Skeletal muscle cell (primary cell): ENCODE data around the gene JCHAIN.
"Not testable (repeated sequence)": the region's sequence is repeated elsewhere in the genome, so short reads cannot be mapped to it uniquely, and the experiment has no call there.

ENCODE experiments used
- DNase-seq: peaks from one replicate; pipeline ENCODE4 v3.0.0-alpha.2; 2010; ENCODE audit warnings: low read depth
- H3K4me3 ChIP-seq: 2 replicates; pipeline ENCODE4 v1.5.1; 2011; ENCODE audit warnings: low read depth, mild to moderate bottlenecking, control low read depth, low read length, moderate library complexity

The JCHAIN gene

GRCh38 chr4:70666369-70666768 is at the start of gene JCHAIN:
Gene JCHAIN (minus strand): TSS chr4:70666508. CDS start chr4:70666490, 18 bp downstream.
- H3K4me3 ChIP-seq, result no peak within 1 kb of the TSS
- no peak for DNase-seq

- no peak for DNase-seq
- H3K4me3 ChIP-seq, result no peak overlapping the region
Measured at GRCh38 chr4:70715097-70715496, 48.8 kb upstream of the JCHAIN start.

- H3K4me3 ChIP-seq, result no peak overlapping the region
- no peak for DNase-seq
Measured at GRCh38 chr4:70714079-70714887, 48.0 kb upstream of the JCHAIN start.

- DNase-seq, result no peak
- no peak overlapping the region for H3K4me3 ChIP-seq
Measured at GRCh38 chr4:70713453-70714078, 47.3 kb upstream of the JCHAIN start.

GRCh38 chr4:70712604-70713452 is 46.5 kb upstream of the JCHAIN start:
- DNase-seq, result no peak
- H3K4me3 ChIP-seq, result no peak overlapping the region

- no peak for DNase-seq
- H3K4me3 ChIP-seq, result no peak overlapping the region
Measured at GRCh38 chr4:70712150-70712549, 45.8 kb upstream of the JCHAIN start.

- no peak overlapping the region for H3K4me3 ChIP-seq
- no peak for DNase-seq
Measured at GRCh38 chr4:70711599-70711998, 45.3 kb upstream of the JCHAIN start.

GRCh38 chr4:70709611-70710205 is 43.4 kb upstream of the JCHAIN start:
- no peak overlapping the region for H3K4me3 ChIP-seq
- no peak for DNase-seq

GRCh38 chr4:70706516-70706915 is 40.2 kb upstream of the JCHAIN start:
- H3K4me3 ChIP-seq, result peak overlapping the region; percentile 71
- DNase-seq, result no peak

GRCh38 chr4:70706044-70706461 is 39.7 kb upstream of the JCHAIN start:
- DNase-seq, result no peak
- peak overlapping the region; percentile 71 for H3K4me3 ChIP-seq

- peak overlapping the region; percentile 71 for H3K4me3 ChIP-seq
- DNase-seq, result no peak
Measured at GRCh38 chr4:70705183-70706043, 39.1 kb upstream of the JCHAIN start.

GRCh38 chr4:70704931-70705182 is 38.5 kb upstream of the JCHAIN start:
- DNase-seq, result no peak

GRCh38 chr4:70704215-70704930 is 38.1 kb upstream of the JCHAIN start:
- DNase-seq, result no peak
- H3K4me3 ChIP-seq, result peak overlapping the region; percentile 71

More at GRCh38 chr4:70704931-70705182, 38.5 kb upstream of the JCHAIN start:
- peak overlapping the region; percentile 71 for H3K4me3 ChIP-seq

GRCh38 chr4:70703619-70704214 is 37.4 kb upstream of the JCHAIN start:
- DNase-seq, result no peak
- H3K4me3 ChIP-seq, result peak overlapping the region; percentile 71

GRCh38 chr4:70702592-70702991 is 36.3 kb upstream of the JCHAIN start:
- H3K4me3 ChIP-seq, DNase-seq: not testable (repeated sequence)

GRCh38 chr4:70701271-70701670 is 35.0 kb upstream of the JCHAIN start:
- H3K4me3 ChIP-seq, result no peak overlapping the region
- no peak for DNase-seq

- no peak overlapping the region for H3K4me3 ChIP-seq
Measured at GRCh38 chr4:70700712-70701111, 34.4 kb upstream of the JCHAIN start.

GRCh38 chr4:70698435-70698834 is 32.1 kb upstream of the JCHAIN start:
- DNase-seq, H3K4me3 ChIP-seq: not testable (repeated sequence)

More at GRCh38 chr4:70700712-70701111, 34.4 kb upstream of the JCHAIN start:
- DNase-seq, result no peak
